A549 (cell line): ENCODE results near the gene PRIMA1.

Source experiments
- BHLHE40 ChIP-seq: IDR thresholded peaks from 2 replicates; pipeline ENCODE4 v1.6.1; 2012; ENCODE audit warnings: low read depth, low read length, inconsistent platforms
- CEBPB ChIP-seq, 2 experiments: fragments of >200 bp in 1 of 2; sonication (Bioruptor Twin) in 1 of 2; formaldehyde crosslinking in 1 of 2; IDR thresholded peaks; 2 replicates each; pipeline ENCODE4 v1.6.1; 2012 to 2016
- CHD4 ChIP-seq: fragments of 200-600 bp; sonication (generic); IDR thresholded peaks from 2 replicates; pipeline ENCODE4 v1.6.1; 2016; ENCODE audit warnings: antibody characterized with exemption, mild to moderate bottlenecking, borderline replicate concordance
- CTCF ChIP-seq: fragments of >200 bp; sonication (Bioruptor Twin); formaldehyde crosslinking; IDR thresholded peaks from 3 replicates; pipeline ENCODE4 v1.5.1; 2016
- EP300 ChIP-seq, 2 experiments: fragments of >200 bp; sonication (Bioruptor Twin); formaldehyde crosslinking; IDR thresholded peaks; 2 replicates in 1 of 2; 3 replicates in 1 of 2; pipeline ENCODE4 v1.6.1; 2016 to 2017
- MAFK ChIP-seq: fragments of 450-650 bp; IDR thresholded peaks from 2 replicates; pipeline ENCODE4 v1.6.1; 2014; ENCODE audit not compliant: partially characterized antibody
- POLR2A ChIP-seq: IDR thresholded peaks from 2 replicates; pipeline ENCODE4 v1.6.1; 2012; ENCODE audit warnings: mild to moderate bottlenecking, low read length
- RAD21 ChIP-seq, 2 experiments: fragments of >200 bp in 1 of 2; sonication (Bioruptor Twin) in 1 of 2; formaldehyde crosslinking in 1 of 2; IDR thresholded peaks in 1 of 2; conservative IDR thresholded peaks in 1 of 2; 2 replicates in 1 of 2; 3 replicates in 1 of 2; pipeline ENCODE4 v1.6.1; 2012 to 2018; ENCODE audit warnings: inconsistent platforms in 1 of 2
- USF2 ChIP-seq: fragments of 450-650 bp; IDR thresholded peaks from 2 replicates; pipeline ENCODE4 v1.6.1; 2014; ENCODE audit warnings: antibody characterized with exemption
- ZSCAN20 ChIP-seq: fragments of 250-450 bp; sonication (Bioruptor Pico); IDR thresholded peaks from 2 replicates; pipeline ENCODE4 v1.8.0; 2022; ENCODE audit warnings: mild to moderate bottlenecking, moderate library complexity

GRCh38 chr14:93703941-93704340 lies 84.3 kb downstream of the PRIMA1 start:
- TF ChIP-seq CHD4 = no peak
- no peak for TF ChIP-seq CTCF
- TF ChIP-seq EP300 (IDR thresholded peaks at IDR 0.05) = no peak
- TF ChIP-seq CEBPB (IDR thresholded peaks at IDR 0.05) = no peak
- no peak for TF ChIP-seq USF2
- no peak for TF ChIP-seq POLR2A
- no peak for TF ChIP-seq RAD21 (conservative IDR thresholded peaks at IDR 0.05 in 1 of 2, IDR thresholded peaks at IDR 0.05 in 1 of 2)
- TF ChIP-seq ZSCAN20 (CRISPR knock-in tag) = no peak
- no peak for TF ChIP-seq MAFK
- no peak for TF ChIP-seq BHLHE40
